PFSK-1 (cell line): Measurements from ENCODE around the gene OR2B6.

ENCODE experiments used
- POLR2AphosphoS5 ChIP-seq: IDR thresholded peaks from 2 replicates; pipeline ENCODE4 v1.6.1; 2012; ENCODE audit warnings: low read depth, mild to moderate bottlenecking, control low read depth, low read length, moderate library complexity
- SIN3A ChIP-seq: IDR thresholded peaks from 2 replicates; pipeline ENCODE4 v1.6.1; 2012; ENCODE audit warnings: mild to moderate bottlenecking, low read length, moderate library complexity, borderline replicate concordance; ENCODE audit not compliant: insufficient read depth
- TAF1 ChIP-seq: IDR thresholded peaks from 2 replicates; pipeline ENCODE4 v1.6.1; 2012; ENCODE audit warnings: low read length, control low read depth, borderline replicate concordance; ENCODE audit not compliant: insufficient read depth
- TF ChIP-seq, protein P1 (sequence below), 2 experiments: IDR thresholded peaks; 2 replicates each; pipeline versions ENCODE4 v1.6.1 to v1.8.0; 2011 to 2012; ENCODE audit warnings: low read depth in 2 of 2, low read length in 2 of 2, control low read depth in 1 of 2, inconsistent platforms in 1 of 2, mild to moderate bottlenecking in 1 of 2, moderate library complexity in 1 of 2; ENCODE audit not compliant: insufficient read depth in 1 of 2

DNA sequence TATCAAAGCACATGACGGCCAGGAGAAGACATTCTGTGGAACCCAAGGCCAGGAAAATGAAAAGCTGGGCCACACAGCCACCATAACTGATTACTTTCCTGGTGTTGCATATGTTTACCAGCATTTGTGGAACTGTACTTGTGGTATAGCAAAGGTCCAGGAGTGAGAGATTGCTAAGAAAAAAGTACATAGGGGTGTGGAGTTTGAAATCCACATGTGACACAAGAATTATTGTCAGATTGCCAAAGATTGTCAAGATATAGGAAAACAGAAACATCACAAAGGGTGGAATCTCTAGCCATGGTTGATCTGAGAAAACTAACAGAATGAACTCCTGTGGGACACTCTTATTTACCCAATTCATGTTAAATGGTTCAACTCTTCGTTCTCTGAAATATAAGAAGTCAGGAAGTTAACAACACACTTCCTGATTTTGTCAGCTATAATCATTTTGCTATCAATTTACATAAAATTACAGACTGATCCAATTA, 45.0 kb upstream of the OR2B6 start, which contains the start of gene OR2B2:
- no peak for TF ChIP-seq TAF1
- TF ChIP-seq SIN3A: no peak
- TF ChIP-seq POLR2AphosphoS5: no peak
- TF ChIP-seq, protein P1, sequence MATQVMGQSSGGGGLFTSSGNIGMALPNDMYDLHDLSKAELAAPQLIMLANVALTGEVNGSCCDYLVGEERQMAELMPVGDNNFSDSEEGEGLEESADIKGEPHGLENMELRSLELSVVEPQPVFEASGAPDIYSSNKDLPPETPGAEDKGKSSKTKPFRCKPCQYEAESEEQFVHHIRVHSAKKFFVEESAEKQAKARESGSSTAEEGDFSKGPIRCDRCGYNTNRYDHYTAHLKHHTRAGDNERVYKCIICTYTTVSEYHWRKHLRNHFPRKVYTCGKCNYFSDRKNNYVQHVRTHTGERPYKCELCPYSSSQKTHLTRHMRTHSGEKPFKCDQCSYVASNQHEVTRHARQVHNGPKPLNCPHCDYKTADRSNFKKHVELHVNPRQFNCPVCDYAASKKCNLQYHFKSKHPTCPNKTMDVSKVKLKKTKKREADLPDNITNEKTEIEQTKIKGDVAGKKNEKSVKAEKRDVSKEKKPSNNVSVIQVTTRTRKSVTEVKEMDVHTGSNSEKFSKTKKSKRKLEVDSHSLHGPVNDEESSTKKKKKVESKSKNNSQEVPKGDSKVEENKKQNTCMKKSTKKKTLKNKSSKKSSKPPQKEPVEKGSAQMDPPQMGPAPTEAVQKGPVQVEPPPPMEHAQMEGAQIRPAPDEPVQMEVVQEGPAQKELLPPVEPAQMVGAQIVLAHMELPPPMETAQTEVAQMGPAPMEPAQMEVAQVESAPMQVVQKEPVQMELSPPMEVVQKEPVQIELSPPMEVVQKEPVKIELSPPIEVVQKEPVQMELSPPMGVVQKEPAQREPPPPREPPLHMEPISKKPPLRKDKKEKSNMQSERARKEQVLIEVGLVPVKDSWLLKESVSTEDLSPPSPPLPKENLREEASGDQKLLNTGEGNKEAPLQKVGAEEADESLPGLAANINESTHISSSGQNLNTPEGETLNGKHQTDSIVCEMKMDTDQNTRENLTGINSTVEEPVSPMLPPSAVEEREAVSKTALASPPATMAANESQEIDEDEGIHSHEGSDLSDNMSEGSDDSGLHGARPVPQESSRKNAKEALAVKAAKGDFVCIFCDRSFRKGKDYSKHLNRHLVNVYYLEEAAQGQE (IDR thresholded peaks at IDR 0.05; ENCODE audit: insufficient read depth in 1 of 2, low read depth in 2 of 2, low read length in 2 of 2): no peak
